Vagina (tissue), 2 donors: ENCODE results near the gene SRRM3. TPM values are rescaled to one million over a fixed set of nuclear protein-coding genes. Genes with fewer than 3 reads are reported as not detected.
"Not testable (repeated sequence)": the region's sequence is repeated elsewhere in the genome, so short reads cannot be mapped to it uniquely, and the experiment has no call there.

Source experiments
- DNase-seq, 2 donors: peaks; one replicate each; pipeline ENCODE4 v3.0.0-alpha.2; 2017; ENCODE audit errors: extremely low spot score in 2 of 2
- H3K27ac ChIP-seq: fragments of 200-600 bp; sonication (generic); one replicate; pipeline ENCODE4 v1.5.1; 2019
- H3K27me3 ChIP-seq: fragments of 200-600 bp; sonication (generic); one replicate; pipeline ENCODE4 v1.5.1; 2019
- H3K36me3 ChIP-seq, 2 donors: fragments of 200-600 bp; sonication (generic); one replicate each; pipeline ENCODE4 v1.5.1; 2017 to 2019
- H3K4me1 ChIP-seq: fragments of 200-600 bp; sonication (generic); one replicate; pipeline ENCODE4 v1.5.1; 2019
- H3K4me3 ChIP-seq, 2 donors: fragments of 200-600 bp; sonication (generic); 1 replicate in 1 of 2; 2 replicates in 1 of 2; pipeline ENCODE4 v1.5.1; 2016 to 2019
- H3K9me3 ChIP-seq: fragments of 200-600 bp; sonication (generic); one replicate; pipeline ENCODE4 v1.5.1; 2019
- POLR2A ChIP-seq, 2 donors: fragments of 450-650 bp; IDR thresholded peaks; one replicate each; pipeline ENCODE4 v1.6.1; 2017; ENCODE audit warnings: antibody characterized with exemption in 2 of 2, mild to moderate bottlenecking in 2 of 2, moderate library complexity in 2 of 2
- POLR2AphosphoS5 ChIP-seq, 2 donors: sonication (generic); formaldehyde crosslinking; IDR thresholded peaks; one replicate each; pipeline ENCODE4 v1.9.0; 2017; ENCODE audit warnings: antibody characterized with exemption in 2 of 2, mild to moderate bottlenecking in 2 of 2, low read depth in 1 of 2; ENCODE audit not compliant: insufficient read depth in 1 of 2
- intact Hi-C: fragments of 100-400 bp; cut with DNase I; formaldehyde crosslinking; loops from one replicate; pipeline ENCODE4 v1.15.1; 2023
- total RNA-seq: library from RNA; depleted of rRNA; stranded (reverse); fragments of >200 nt; gene quantifications from one replicate; pipeline ENCODE4 v1.2.3, GENCODE V29; 2016
- TF ChIP-seq, protein P1 (sequence below), 3 experiments: fragments of 450-650 bp in 2 of 3; fragments of 200-600 bp in 1 of 3; sonication (generic) in 1 of 3; IDR thresholded peaks; one replicate each; pipeline ENCODE4 v1.5.1; 2017 to 2019; ENCODE audit warnings: antibody characterized with exemption in 3 of 3, mild to moderate bottlenecking in 2 of 3, moderate library complexity in 2 of 3

The SRRM3 gene
- total RNA-seq, 1 donor from 2014 or later = 9.8 TPM

DNA sequence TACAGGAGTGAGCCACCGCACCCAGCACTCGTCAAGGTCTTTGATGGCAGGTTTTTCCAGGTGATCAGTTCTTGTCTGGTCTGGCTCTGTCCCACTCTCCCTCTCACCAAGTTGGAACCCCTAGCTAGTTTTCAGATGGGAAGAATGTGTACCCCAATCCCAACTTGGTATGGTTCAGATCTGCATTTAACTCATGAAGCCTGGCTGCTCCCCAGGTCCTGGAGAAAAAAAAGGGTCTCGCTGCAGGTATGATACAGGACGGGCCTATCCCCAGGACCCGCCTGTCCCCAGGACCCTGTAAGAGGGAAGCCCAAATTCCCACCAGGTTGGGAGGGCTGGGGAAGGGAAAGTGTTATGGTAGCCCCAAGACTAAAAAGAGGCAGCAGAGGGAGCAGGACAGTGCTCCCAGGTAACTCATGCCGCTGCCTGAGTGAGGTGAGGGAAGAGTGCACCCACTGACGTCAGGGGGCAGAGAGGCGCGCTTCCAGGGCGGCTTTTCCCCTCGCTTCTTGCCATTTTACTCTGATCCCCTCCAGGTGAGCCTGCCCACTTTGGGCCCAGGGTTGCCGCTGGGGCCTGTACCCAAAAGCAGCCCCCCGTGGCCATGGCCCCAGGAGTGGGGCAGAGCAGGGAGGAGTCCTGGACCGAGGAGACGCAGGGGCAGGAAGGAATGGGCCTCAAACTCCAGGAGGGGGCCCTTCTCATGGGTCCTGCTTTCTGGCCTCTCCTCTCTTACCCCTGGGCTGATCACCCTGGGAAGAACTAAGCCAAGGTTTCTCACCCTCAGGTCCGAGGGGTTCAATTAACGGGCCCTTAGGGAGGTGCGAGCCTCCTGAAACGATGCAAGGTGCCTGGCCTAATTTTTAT lies 36.4 kb upstream of the SRRM3 start:
- DNase-seq = peak in 1 of 2 donors; percentile 81
- Histone ChIP-seq H3K27me3 (no peaks in the 10 kb centered on the region), H3K27ac (peak overlapping the region; percentile 82), H3K4me3 (no peak overlapping the region), H3K4me1 (peaks cover 8% of the 10 kb centered on the region), H3K36me3 (no peaks in the 10 kb centered on the region), H3K9me3 (no peaks in the 10 kb centered on the region)
- TF ChIP-seq, protein P1, sequence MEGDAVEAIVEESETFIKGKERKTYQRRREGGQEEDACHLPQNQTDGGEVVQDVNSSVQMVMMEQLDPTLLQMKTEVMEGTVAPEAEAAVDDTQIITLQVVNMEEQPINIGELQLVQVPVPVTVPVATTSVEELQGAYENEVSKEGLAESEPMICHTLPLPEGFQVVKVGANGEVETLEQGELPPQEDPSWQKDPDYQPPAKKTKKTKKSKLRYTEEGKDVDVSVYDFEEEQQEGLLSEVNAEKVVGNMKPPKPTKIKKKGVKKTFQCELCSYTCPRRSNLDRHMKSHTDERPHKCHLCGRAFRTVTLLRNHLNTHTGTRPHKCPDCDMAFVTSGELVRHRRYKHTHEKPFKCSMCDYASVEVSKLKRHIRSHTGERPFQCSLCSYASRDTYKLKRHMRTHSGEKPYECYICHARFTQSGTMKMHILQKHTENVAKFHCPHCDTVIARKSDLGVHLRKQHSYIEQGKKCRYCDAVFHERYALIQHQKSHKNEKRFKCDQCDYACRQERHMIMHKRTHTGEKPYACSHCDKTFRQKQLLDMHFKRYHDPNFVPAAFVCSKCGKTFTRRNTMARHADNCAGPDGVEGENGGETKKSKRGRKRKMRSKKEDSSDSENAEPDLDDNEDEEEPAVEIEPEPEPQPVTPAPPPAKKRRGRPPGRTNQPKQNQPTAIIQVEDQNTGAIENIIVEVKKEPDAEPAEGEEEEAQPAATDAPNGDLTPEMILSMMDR (IDR thresholded peaks at IDR 0.05) = no peak
- TF ChIP-seq POLR2AphosphoS5 (IDR thresholded peaks at IDR 0.05; ENCODE audit: insufficient read depth in 1 of 2, low read depth in 1 of 2) = no peak
- intact Hi-C loops = no loop called here

DNA sequence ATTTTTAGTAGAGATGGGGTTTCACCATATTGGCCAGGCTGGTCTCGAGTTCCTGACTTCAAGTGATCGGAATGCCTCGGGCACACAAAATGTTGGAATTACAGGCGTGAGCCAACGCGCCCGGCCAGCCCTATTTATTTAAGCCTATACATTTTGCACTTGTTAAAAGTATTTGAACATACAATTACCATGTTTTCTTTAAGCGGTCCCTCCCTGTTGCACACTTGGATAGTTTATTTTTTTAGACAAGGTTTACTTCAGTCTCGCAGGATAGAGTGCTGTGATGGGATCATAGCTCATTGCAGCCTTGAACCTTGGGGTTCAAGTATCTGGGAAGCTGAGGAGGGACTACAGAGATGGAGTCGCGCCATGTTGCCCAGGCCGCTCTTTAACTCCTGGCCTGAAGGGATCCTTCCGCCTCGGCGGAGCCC lies 35.7 kb upstream of the SRRM3 start:
- no peaks in the 10 kb centered on the region for H3K9me3 ChIP-seq

DNA sequence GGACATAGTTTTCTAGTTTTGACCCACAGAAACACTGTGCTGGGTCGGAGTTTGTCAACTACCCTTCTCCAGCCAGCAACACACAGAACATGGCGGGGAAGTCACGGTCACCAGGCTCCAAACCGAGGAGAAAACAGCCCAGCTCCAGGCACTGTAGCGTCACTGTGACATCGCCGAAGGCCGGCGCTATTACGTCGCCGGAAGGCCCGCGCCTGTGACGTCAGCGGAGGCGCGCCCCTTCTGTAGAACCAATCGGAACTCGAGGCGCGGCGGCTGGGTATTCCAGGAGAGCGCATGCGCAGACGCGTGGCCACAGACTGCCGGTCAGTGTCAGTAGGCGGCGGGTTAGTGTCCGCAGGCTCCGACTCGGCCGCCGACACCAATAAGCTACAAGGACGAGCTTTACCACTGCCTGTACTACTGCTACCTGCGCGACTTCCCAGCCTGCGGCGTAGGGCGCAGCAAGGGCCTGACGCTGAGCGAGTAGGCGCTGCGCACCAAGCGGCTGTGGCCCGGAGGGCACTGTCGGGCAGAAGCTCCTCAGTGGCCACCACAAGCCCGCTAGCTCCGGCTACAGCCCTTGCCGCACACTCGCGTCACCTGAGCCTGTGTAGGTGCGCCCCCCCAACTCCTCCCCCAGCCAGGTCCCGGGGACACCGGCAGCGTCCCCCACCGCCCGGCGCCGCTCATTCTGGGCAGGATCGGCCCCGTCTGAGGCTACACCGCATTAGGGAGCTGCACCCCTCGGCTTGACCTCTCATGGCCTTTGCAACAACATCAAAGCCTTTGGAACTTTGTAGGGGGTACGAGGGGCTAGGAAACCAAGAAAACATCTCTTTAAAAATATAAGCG lies 35.1 kb upstream of the SRRM3 start:
- intact Hi-C loops = no loop called here
- H3K4me1 ChIP-seq = peaks cover 8% of the 10 kb centered on the region

More for the DNA sequence above, 35.7 kb upstream of the SRRM3 start:
- H3K4me3 ChIP-seq = peak overlapping the region; percentile 60 to 75
- H3K36me3 ChIP-seq = no peaks in the 10 kb centered on the region
- H3K27me3 ChIP-seq = no peaks in the 10 kb centered on the region
- H3K27ac ChIP-seq = peak overlapping the region; percentile 82
- TF ChIP-seq, protein P1 (IDR thresholded peaks at IDR 0.05) = no peak
- peaks cover 8% of the 10 kb centered on the region for H3K4me1 ChIP-seq
- DNase-seq = no peak
- intact Hi-C loops = no loop called here

DNA sequence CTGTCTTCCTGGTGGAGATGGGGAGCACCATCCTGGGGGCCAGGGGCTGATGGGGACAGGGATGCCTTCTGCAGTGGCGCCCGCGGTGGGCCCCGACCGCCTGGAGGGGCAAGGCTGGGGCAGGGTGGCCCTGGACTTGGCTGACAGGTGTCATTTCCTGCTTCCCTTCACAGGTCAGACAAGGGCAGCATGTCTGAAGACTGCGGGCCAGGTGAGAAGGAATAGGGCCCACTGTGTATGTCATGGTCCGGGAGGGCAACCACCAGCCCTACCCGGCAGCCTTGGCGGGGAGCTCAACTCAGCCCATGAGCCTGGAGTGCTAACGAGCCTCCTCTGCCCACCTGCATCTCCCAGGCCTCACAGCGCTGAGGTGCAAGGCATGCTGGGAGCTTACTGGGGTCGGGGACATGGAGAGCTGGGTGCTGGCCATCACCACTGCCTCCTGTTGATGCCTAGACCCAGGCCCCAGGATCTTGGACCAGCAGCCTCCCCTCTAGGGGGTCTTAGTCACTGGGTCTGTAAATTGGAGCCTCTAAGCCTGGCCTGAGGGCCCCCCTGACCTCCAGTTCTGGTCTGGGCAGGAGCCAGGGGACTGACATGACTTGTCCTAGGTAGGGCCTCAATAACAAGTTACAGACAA lies 28.0 kb upstream of the SRRM3 start:
- TF ChIP-seq, protein P1 (IDR thresholded peaks at IDR 0.05) = no peak
- TF ChIP-seq POLR2A (IDR thresholded peaks at IDR 0.05) (no peak), POLR2AphosphoS5 (IDR thresholded peaks at IDR 0.05; ENCODE audit: insufficient read depth in 1 of 2, low read depth in 1 of 2) (no peak)
- Histone ChIP-seq H3K4me1 (no peaks in the 10 kb centered on the region), H3K4me3 (no peak overlapping the region), H3K27me3 (no peaks in the 10 kb centered on the region), H3K9me3 (no peaks in the 10 kb centered on the region), H3K36me3 (no peaks in the 10 kb centered on the region), H3K27ac (no peak overlapping the region)
- intact Hi-C loops = no loop called here
- DNase-seq = no peak

More for the DNA sequence above, 35.1 kb upstream of the SRRM3 start:
- DNase-seq = peak; percentile 97 to 98
- TF ChIP-seq POLR2AphosphoS5 (IDR thresholded peaks at IDR 0.05; ENCODE audit: insufficient read depth in 1 of 2, low read depth in 1 of 2) (peak; percentile 81 to 94), POLR2A (IDR thresholded peaks at IDR 0.05) (peak in 1 of 2 donors; percentile 73)
- TF ChIP-seq, protein P1 (IDR thresholded peaks at IDR 0.05) = no peak
- H3K27me3 ChIP-seq = no peaks in the 10 kb centered on the region
- peak overlapping the region; percentile 60 to 75 for H3K4me3 ChIP-seq
- H3K27ac ChIP-seq = peak overlapping the region; percentile 82
- H3K9me3 ChIP-seq = no peaks in the 10 kb centered on the region
- H3K36me3 ChIP-seq = no peaks in the 10 kb centered on the region

DNA sequence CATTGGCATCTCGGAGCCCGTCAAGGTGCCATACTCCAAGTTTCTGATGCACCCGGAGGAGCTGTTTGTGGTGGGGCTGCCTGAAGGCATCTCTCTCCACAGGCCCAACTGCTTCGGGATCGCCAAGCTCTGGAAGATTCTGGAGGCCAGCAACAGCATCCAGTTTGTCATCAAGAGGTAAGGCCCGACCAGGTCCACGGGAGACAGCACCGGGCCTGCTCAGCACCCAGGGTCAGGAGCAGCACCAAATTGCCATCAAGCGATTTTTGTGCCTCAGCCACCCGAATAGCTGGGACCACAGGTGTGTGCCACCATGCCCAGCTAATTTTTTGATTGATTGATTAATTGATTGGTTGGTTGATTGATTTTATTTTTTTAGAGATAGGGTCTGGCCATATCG lies 24.7 kb upstream of the SRRM3 start:
- not testable (repeated sequence) for H3K36me3 ChIP-seq, H3K27me3 ChIP-seq, H3K27ac ChIP-seq, H3K4me1 ChIP-seq, H3K4me3 ChIP-seq, DNase-seq, H3K9me3 ChIP-seq
- intact Hi-C loops = loop anchor here (2.0 kb wide), 1 partner anchor 132 kb away; no protein-coding TSS in a partner anchor
